ENCODE data around the gene SLC16A5. TPM values are rescaled to one million over a fixed set of nuclear protein-coding genes. Genes with fewer than 3 reads are reported as not detected.

Gene SLC16A5
- total RNA-seq, 2 experiments from 2014 or later = 2.3 to 2.8 TPM

DNA sequence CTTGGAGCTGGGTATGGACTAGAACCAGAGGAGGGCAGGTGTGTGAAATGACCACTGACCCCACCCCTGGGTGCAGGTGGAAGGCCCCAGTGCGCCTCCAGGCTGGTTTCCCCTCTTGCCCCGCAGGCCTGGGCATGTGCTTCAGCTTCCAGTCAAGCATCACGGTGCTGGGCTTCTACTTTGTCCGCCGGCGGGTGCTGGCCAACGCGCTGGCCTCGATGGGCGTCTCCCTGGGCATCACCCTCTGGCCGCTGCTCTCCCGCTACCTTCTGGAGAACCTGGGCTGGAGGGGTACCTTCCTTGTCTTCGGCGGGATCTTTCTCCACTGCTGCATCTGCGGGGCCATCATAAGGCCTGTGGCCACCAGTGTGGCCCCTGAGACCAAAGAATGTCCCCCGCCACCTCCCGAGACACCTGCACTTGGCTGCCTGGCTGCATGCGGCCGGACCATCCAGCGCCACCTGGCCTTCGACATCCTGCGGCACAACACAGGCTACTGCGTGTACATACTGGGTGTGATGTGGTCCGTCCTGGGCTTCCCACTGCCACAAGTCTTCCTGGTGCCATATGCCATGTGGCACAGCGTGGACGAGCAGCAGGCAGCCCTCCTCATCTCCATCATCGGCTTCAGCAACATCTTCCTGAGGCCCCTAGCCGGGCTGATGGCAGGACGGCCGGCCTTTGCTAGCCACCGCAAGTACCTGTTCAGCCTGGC, 12.3 kb downstream of the SLC16A5 start:
- ChIA-PET POLR2A (no interaction called here), CTCF (interaction anchor here (0.8 kb wide), 1 partner anchor 28 kb away, joined by 3 read pairs; no protein-coding TSS in a partner anchor)

DNA sequence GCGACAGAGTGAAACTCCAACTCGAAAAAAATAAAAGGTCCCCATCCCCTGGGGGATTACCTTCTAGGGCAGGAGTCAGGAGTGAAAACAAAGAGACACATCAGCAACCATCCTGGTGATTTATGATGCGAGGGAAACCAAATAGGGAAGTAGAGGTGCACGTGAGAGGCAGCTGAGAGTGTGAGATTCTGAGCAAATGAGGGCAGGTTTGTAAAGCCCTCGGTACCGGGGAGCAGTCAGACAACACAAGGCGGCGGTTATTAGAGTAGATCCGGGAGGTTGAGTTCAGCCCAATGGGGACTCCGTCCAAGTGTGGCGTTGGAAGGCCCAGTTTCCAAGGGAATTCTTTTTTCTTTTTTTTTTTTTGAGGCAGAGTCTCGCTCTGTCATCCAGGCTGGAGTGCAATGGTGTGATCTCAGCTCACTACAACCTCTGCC, 14.6 kb downstream of the SLC16A5 start:
- POLR2A ChIA-PET = interaction anchor here (0.6 kb wide), 1 partner anchor 128 kb away, joined by 4 read pairs; no protein-coding TSS in a partner anchor
- CTCF ChIA-PET = interaction anchor here (0.9 kb wide), 1 partner anchor 56 kb away, joined by 3 read pairs; the partner anchor contains the start of gene ATP5PD

- CTCF ChIA-PET = interaction anchor here (1.1 kb wide), 1 partner anchor 11 kb away, joined by 4 read pairs; no protein-coding TSS in a partner anchor
Measured at GRCh38 chr17:75103601-75104554, 16.1 kb downstream of the SLC16A5 start.

DNA sequence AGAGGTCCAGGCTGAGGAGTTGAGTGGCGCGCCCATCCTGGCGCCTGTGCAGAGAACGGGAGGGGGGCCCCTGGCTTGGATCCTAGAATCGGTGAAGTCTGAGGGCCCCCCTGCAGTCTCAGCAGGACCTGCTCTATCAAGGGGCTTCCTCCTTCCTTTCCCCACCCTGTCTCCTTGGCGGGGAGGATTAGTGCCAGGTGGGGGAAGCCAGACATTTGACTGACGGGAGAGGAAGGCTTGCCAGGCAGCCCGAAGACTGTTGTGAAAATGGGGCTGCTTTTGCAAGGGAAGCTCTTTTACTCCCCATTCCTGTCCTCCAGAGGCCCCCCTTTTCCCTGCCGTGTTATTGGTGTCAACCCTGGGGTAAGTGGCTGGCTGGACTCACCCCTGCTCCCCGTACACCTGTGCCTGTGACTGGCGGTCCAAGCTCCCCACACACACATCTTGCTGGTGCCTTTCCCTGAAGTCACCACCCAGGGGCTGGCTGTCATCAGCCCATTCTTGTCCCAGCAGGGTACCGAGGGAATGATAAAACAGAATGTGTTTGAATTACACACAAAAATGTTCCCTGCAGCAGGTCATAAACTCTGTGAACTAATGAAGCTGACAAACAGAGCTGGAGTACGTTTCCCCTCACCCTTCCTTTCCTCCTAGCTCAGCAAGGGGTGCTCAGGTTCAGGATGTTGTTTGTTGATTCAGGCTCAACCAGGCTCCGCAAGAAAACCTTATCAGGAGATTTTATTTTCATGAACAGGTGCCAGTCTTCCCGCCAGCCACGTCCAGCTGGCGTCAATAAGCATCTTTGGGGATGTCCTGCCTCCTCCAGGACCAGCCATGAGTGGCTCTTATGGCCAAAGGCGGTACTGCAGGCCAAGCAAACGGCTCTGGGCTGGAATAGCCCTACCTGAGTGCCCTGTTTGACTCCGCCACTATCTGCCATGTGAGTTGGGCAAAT, 17.6 kb downstream of the SLC16A5 start:
- POLR2A ChIA-PET = no interaction called here
- CTCF ChIA-PET = interaction anchor here (0.6 to 1.6 kb wide), 9 partner anchors 9 to 145 kb away, joined by 3 to 7 read pairs (median 3); partner anchors contain the start of gene SLC16A5

More at GRCh38 chr17:75103601-75104554, 16.1 kb downstream of the SLC16A5 start:
- POLR2A ChIA-PET = interaction anchor here (1.0 kb wide), 1 partner anchor 10 kb away, joined by 3 read pairs; no protein-coding TSS in a partner anchor

DNA sequence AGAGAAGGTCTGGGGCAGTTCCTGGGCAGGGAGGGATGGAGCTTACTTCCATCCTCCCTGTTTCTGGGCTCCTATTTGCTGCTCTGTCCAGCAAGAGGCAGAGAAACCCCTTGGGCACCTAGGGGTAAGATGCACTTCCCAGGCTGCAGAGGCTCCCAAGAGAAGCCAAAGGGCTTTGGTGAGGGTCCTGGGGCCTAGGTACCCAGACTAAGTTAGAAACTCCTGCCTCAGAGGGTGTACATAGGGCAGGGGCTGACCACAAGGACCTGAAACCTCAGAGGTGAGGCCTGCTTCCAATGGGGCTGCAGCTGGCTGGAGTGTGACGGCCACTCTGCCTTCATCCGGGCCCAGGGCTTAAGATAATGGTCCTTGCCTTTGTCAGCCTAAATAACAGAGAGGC, 20.4 kb downstream of the SLC16A5 start:
- POLR2A ChIA-PET = no interaction called here
- CTCF ChIA-PET = interaction anchor here (0.6 kb wide), 1 partner anchor 702 kb away, joined by 3 read pairs; no protein-coding TSS in a partner anchor

DNA sequence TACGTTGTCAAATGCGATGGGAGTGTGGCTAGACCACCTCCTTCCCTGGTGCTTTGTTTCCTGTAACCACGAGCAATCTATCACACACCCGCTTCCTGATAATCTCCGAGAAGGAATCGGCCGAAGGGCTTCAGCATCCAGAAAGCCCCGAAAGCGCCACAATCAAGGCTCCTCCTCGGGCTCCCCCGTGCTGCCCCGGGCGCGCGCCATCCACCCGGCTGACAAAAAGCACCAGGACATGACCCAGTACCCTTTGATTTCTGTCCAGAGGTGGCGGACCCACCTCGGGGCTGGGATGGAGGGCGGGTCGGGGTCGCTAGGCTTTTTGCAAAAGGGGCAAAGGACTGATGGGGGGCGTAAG, 21.3 kb downstream of the SLC16A5 start:
- ChIA-PET POLR2A (interaction anchor here (0.6 to 0.9 kb wide), 2 partner anchors 21 to 75 kb away, joined by 3 to 5 read pairs; no protein-coding TSS in a partner anchor), CTCF (interaction anchor here (0.6 to 3.6 kb wide), 5 partner anchors 93 to 304 kb away, joined by 3 to 15 read pairs (median 3); no protein-coding TSS in a partner anchor)

- ChIA-PET POLR2A (interaction anchor here (0.6 to 1.8 kb wide), 5 partner anchors 14 to 74 kb away, joined by 3 to 6 read pairs (median 5); no protein-coding TSS in a partner anchor), CTCF (interaction anchor here (0.6 to 3.6 kb wide), 6 partner anchors 22 to 303 kb away, joined by 3 to 15 read pairs (median 3); partner anchors contain the start of gene NT5C)
Measured at GRCh38 chr17:75109407-75110233, 21.9 kb downstream of the SLC16A5 start, which contains the start of gene ARMC7. ARMC7 (plus strand) TSS chr17:75109969; CDS start chr17:75110289, 320 bp downstream.

- CTCF ChIA-PET = interaction anchor here (0.6 to 3.6 kb wide), 10 partner anchors 22 to 302 kb away, joined by 3 to 15 read pairs (median 3); partner anchors contain the start of genes MIF4GD and NT5C
- POLR2A ChIA-PET = interaction anchor here (0.6 to 1.8 kb wide), 4 partner anchors 15 to 74 kb away, joined by 4 to 6 read pairs (median 5); no protein-coding TSS in a partner anchor
Measured at GRCh38 chr17:75110234-75110937, 22.6 kb downstream of the SLC16A5 start.

DNA sequence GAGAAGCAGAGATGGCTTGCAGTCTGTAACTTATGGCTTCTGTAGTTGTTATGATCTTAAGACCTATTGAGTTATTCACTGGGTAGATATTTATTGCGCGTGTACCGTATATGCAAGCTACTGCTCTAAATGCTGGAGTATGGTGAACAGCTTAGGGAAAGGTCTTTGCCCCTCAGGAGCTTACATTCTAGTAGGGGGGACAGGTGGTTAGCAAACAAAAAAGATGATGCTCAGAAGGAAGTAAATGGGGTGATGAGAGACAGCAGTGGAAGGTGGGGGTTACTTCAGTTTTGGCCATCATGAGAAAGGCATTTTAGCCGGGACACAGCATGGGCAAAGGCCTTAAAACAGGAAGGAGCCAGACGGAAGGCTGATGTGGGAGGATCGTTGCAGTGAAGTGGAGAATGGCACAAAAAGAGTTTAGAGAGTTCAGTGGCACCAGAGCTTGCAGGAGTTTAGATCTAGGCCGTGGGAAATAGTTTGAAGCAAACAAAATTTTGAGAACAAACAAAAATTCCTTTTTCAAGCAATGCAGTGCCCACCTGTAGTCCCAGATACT, 24.1 kb downstream of the SLC16A5 start:
- CTCF ChIA-PET = interaction anchor here (0.7 to 4.3 kb wide), 6 partner anchors 13 to 148 kb away, joined by 3 to 43 read pairs (median 3); partner anchors contain the start of gene NT5C
- POLR2A ChIA-PET = interaction anchor here (0.6 kb wide), 2 partner anchors 60 to 72 kb away, joined by 3 to 4 read pairs; no protein-coding TSS in a partner anchor

- ChIA-PET CTCF (interaction anchor here (0.6 to 4.3 kb wide), 38 partner anchors 8 to 426 kb away, joined by 3 to 44 read pairs (median 5); partner anchors contain the start of genes ATP5PD, GRB2, KCTD2 and MIF4GD), POLR2A (interaction anchor here (0.5 to 1.6 kb wide), 8 partner anchors 10 to 147 kb away, joined by 3 to 15 read pairs (median 4); partner anchors contain the start of genes GGA3, JPT1 and NT5C)
Measured at GRCh38 chr17:75113798-75114551, 26.2 kb downstream of the SLC16A5 start.

- ChIA-PET POLR2A (interaction anchor here (0.8 to 1.6 kb wide), 5 partner anchors 10 to 146 kb away, joined by 3 to 15 read pairs (median 4); partner anchors contain the start of genes GGA3, JPT1 and NT5C), CTCF (interaction anchor here (0.8 to 4.3 kb wide), 36 partner anchors 9 to 386 kb away, joined by 3 to 44 read pairs (median 5); partner anchors contain the start of genes ATP5PD, GRB2, KCTD2 and MIF4GD)
Measured at GRCh38 chr17:75114552-75115314, 27.0 kb downstream of the SLC16A5 start.

DNA sequence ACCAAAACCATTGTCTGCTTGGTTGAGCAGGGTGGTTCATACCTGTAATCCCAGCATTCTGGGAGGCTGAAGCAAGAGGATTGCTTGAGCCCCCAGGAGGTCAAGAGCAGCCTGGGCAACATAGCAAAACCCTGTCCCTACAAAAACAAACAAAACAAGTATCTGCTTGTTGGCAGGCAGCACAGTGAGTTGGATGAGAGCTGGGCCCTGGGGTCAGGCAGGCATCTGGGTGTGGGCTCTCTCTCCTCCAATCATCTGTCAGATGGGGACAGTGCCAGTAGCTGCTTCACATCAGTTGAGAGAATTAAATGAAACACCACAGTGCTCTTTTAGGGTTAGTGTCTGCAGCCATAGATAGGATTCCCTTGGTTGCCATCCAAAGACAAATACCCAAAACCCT, 27.8 kb downstream of the SLC16A5 start:
- ChIA-PET CTCF (interaction anchor here (1.0 to 4.3 kb wide), 8 partner anchors 9 to 94 kb away, joined by 4 to 44 read pairs (median 9); partner anchors contain the start of genes NT5C and NUP85), POLR2A (interaction anchor here (0.6 kb wide), 1 partner anchor 81 kb away, joined by 3 read pairs; no protein-coding TSS in a partner anchor)

GRCh38 chr17:75116737-75117136, 29.0 kb downstream of the SLC16A5 start:
- POLR2A ChIA-PET = no interaction called here

DNA sequence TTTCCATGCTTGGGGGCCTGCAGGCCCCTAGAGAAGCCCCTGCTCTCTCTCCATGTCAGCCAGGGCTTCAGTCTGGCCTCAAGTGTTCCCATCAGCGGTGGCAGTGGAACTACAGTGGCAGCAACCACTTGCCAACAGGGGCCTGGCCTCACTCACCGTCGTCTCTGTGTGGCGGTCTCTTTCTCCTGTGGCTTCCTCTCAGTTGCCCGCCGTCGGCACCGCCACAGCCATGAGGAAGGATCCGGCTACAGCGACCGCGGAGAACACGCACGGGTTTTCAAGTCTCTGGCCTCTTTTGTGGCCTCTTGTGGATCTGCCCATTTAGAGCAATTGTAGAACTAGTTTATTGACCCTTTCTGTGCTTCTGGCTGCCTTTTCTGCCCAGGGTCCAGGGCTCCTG, 30.6 kb downstream of the SLC16A5 start:
- ChIA-PET POLR2A (no interaction called here), CTCF (interaction anchor here (1.8 kb wide), 1 partner anchor 13 kb away, joined by 9 read pairs; the partner anchor contains the start of gene NT5C)

More at GRCh38 chr17:75116737-75117136, 29.0 kb downstream of the SLC16A5 start:
- CTCF ChIA-PET = interaction anchor here (1.0 to 1.8 kb wide), 2 partner anchors 15 to 55 kb away, joined by 4 to 9 read pairs; partner anchors contain the start of gene NT5C

Data from activated CD8-positive, alpha-beta memory T cell treated with anti-CD3 and anti-CD28 coated beads for 36 hours (primary cell).